OCI-LY3 (cell line): ENCODE data around the gene TGM3.

ENCODE experiments used
- CTCF ChIP-seq: fragments of 200-600, 300-600 bp; sonication (generic); IDR thresholded peaks from 2 replicates; pipeline ENCODE4 v1.5.1; 2014; ENCODE audit warnings: antibody characterized with exemption, low read length, low read depth
- EZH2phosphoT487 ChIP-seq: fragments of 200-600 bp; shearing (Covaris generic); IDR thresholded peaks from 2 replicates; pipeline ENCODE4 v1.6.1; 2018; ENCODE audit warnings: antibody characterized with exemption, mixed run types, low read depth

- TF ChIP-seq CTCF: no peak
- TF ChIP-seq EZH2phosphoT487: no peak
These were observed 2.3 kb upstream of the TGM3 start for GRCh38 chr20:2293486-2293885.
